A673 (cell line): ENCODE measurements around the gene SLC31A2.
"Not testable (repeated sequence)": the region's sequence is repeated elsewhere in the genome, so short reads cannot be mapped to it uniquely, and the experiment has no call there.

ENCODE experiments used
- CTCF ChIP-seq: fragments of 300-800, 200-600 bp; sonication (generic); conservative IDR thresholded peaks from 2 replicates; pipeline ENCODE4 v1.5.1; 2017; ENCODE audit warnings: low read depth, mild to moderate bottlenecking, antibody characterized with exemption, low read length, moderate library complexity, mixed read lengths
- EZH2 ChIP-seq: fragments of 200-600 bp; sonication (generic); IDR thresholded peaks from 2 replicates; pipeline ENCODE4 v1.6.1; 2017; ENCODE audit warnings: borderline replicate concordance, low read depth, mild to moderate bottlenecking, mixed read lengths, antibody characterized with exemption, low read length; ENCODE audit not compliant: poor library complexity, severe bottlenecking

DNA sequence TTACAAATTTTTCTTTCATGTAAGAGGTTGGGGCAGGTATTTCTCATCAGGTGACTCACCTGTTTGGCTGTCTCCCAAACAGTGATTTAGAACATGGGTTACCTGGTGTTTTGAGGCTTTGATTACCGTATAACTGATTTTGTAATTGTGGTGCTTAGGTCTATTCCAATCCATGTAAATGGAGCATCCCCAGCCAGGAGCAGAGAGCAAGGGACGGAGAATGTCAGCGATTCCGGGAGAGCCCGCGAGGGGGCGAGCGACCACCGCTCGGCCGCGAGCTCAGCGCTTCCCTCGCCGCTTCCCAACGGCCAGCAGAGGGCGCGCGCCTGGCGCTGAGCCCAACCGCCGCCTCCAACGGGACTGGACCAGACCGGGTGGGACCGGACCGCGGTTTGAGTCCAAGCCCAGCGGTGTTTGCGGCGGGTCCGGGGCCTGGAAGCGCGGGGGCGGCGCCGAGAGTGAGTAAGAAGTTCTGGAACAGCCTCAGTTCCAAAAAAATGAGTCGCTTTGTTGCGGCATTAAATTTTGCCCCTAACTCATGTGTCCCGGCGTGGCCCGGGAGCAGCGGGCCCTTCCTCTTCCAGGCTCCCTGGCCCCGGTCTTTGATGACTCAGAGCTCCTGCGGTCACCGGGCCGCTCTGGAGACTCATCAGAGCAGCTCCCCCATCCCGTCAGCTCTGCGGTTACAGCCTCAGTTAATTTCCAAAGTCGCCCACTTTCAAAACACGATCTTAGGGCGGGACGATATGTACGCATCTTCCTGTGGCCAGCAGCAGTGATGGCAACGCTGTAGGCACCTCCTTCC is 37.9 kb upstream of the SLC31A2 start:
- not testable (repeated sequence) for TF ChIP-seq EZH2, CTCF
